Kidney (tissue), 14 donors: ENCODE results near the gene IL9. TPM values are rescaled to one million over a fixed set of nuclear protein-coding genes. Genes with fewer than 3 reads are reported as not detected.

Experiments used
- DNase-seq, 5 donors: peaks; one replicate each; pipeline ENCODE4 v3.0.0-alpha.2; 2013 to 2020
- FAIRE-seq: peaks from 2 replicates; lab custom pipeline; 2012; peaks lifted over from hg19 to GRCh38; lab: Jason Lieb, UNC
- H3K27ac ChIP-seq, 2 donors: one replicate each; pipeline ENCODE4 v1.7.0; 2013; ENCODE audit warnings: low read depth in 2 of 2, low read length in 2 of 2, inconsistent platforms in 1 of 2
- H3K27me3 ChIP-seq: one replicate; pipeline ENCODE4 v1.7.1; 2013; ENCODE audit warnings: low read length, inconsistent platforms; ENCODE audit not compliant: control insufficient read depth, insufficient read depth
- H3K36me3 ChIP-seq, 3 donors: one replicate each; pipeline versions ENCODE4 v1.7.0 to v1.7.1; 2013; ENCODE audit warnings: low read length in 3 of 3, control low read depth in 1 of 3, inconsistent platforms in 1 of 3; ENCODE audit not compliant: insufficient read depth in 3 of 3, control insufficient read depth in 2 of 3
- H3K4me1 ChIP-seq, 3 donors: one replicate each; pipeline versions ENCODE4 v1.7.0 to v1.7.1; 2013; ENCODE audit warnings: low read length in 3 of 3, inconsistent platforms in 1 of 3, low read depth in 1 of 3; ENCODE audit not compliant: control insufficient read depth in 2 of 3, insufficient read depth in 2 of 3
- H3K4me3 ChIP-seq, 3 donors: one replicate each; pipeline versions ENCODE4 v1.7.0 to v1.8.1; 2013; ENCODE audit warnings: low read length in 3 of 3, control low read depth in 1 of 3, inconsistent platforms in 1 of 3
- H3K9ac ChIP-seq, 3 donors: one replicate each; pipeline versions ENCODE4 v1.7.0 to v1.7.1; 2013; ENCODE audit warnings: low read length in 3 of 3, control low read depth in 1 of 3, inconsistent platforms in 1 of 3
- H3K9me3 ChIP-seq, 3 donors: one replicate each; pipeline versions ENCODE4 v1.7.0 to v1.7.1; 2013; ENCODE audit warnings: low read length in 3 of 3, control low read depth in 1 of 3, inconsistent platforms in 1 of 3; ENCODE audit not compliant: control insufficient read depth in 2 of 3, insufficient read depth in 1 of 3
- CTCF ChIP-seq: IDR thresholded peaks from 3 replicates; pipeline ENCODE4 v1.5.1; 2012; ENCODE audit warnings: mild to moderate bottlenecking, moderate library complexity, borderline replicate concordance; ENCODE audit not compliant: insufficient read depth; ENCODE audit errors: extremely low read depth
- intact Hi-C: fragments of 100-400 bp; cut with DNase I; formaldehyde crosslinking; loops from one replicate; pipeline ENCODE4 v1.11.1; 2022
- polyA plus RNA-seq: library from polyadenylated mRNA; stranded (reverse); fragments of 350-450 nt; fragmentation: Illumina TruSeq; extraction: RNeasy Lipid Tissue Mini Kit (QIAGEN cat#74804); gene quantifications from one replicate; pipeline ENCODE4 v1.2.3, GENCODE V29; 2014; ENCODE audit warnings: low read depth, low replicate concordance; ENCODE audit not compliant: insufficient read depth
- total RNA-seq: library from RNA; stranded (reverse); fragmentation: NEBNext Ultra II Directional; extraction: Animal tissue kit (Norgen Biotek cat#: 25700); gene quantifications from one replicate; pipeline ENCODE4 v1.2.1, GENCODE V29; 2021
- donor health status: control.
- donor health status: control.
- donor health status: control.
- donor health status: control.
- donor health status: control.
- donor health status: DM: yes; HTN: yes; CAD: no.
- donor health status: Normal renal cell carcinoma (clear cell type).

The IL9 gene
- total and polyA plus RNA-seq, 2 donors from 2014 or later = not detected

DNA sequence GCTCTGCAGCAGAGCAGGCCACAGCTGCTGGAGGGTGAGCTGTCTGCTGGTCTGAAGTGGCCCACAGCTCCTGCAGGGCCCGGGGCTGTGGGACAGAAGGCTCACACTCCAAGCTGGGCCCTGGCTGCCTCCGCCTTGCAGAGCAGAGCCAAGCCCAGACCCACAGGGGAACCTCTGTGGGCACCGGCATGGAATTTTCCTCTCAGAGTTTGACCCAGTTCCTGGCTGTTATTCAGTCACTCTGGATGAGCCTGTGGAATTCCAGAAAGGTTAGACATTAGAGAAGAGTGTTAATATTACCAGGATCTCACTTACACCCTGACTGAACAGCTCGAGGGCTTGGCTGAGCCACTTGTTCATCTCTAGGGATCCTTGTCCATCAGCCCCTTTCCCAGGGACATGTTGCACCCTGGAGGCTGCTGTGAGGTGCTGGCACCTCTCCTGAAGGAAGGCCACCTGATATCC lies 17.5 kb downstream of the IL9 start:
- DNase-seq (peak in 3 of 5 donors; percentile 22 to 51 (median 46)), FAIRE-seq (peak; percentile 19)
- H3K4me1 ChIP-seq = peaks cover 0 to 36% (median 22%) of the 10 kb centered on the region in 3 donors
- no peaks in the 10 kb centered on the region for H3K36me3 ChIP-seq
- H3K27ac ChIP-seq = peak overlapping the region; percentile 62 to 87
- no peaks in the 10 kb centered on the region for H3K9me3 ChIP-seq
- no peak overlapping the region for H3K4me3 ChIP-seq
- H3K27me3 ChIP-seq = no peaks in the 10 kb centered on the region
- H3K9ac ChIP-seq = no peak overlapping the region
- intact Hi-C loops = no loop called here
- TF ChIP-seq CTCF = no peak

DNA sequence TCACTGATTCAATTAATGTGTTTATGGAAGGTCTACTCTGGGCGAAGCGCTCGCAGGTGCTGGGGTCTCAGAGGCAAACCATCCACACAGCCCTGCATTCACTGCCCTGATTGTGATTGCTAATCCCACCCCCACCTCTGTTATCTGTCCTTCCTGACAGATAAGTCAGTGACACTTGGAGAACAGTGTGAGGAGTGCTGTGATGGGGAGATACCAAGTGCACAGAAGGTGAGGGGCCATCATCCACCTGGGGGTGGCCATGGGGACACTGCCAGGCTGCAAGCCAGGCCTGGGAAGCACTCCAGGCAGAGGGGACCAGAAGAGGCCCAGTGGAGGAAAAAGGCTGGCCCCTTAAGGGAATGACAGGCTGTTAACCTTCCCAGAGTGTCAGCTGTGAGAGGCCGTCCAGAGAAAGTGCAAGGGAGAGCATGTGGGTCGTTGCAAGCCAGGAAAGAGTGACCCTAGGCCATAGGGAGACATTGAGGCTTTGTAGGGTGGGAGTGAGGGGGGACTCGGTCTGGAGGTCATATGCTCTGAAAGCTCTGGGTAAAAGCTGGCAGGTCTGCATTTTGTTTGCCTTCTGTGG lies 18.0 kb downstream of the IL9 start:
- Histone ChIP-seq H3K4me3 (no peak overlapping the region), H3K4me1 (peaks cover 0 to 36% (median 22%) of the 10 kb centered on the region in 3 donors), H3K9me3 (no peaks in the 10 kb centered on the region), H3K27me3 (no peaks in the 10 kb centered on the region), H3K36me3 (no peaks in the 10 kb centered on the region), H3K27ac (peak overlapping the region; percentile 62 to 87), H3K9ac (no peak overlapping the region)
- intact Hi-C loops = no loop called here
- DNase-seq (peak in 1 of 5 donors; percentile 65), FAIRE-seq (no peak)
- no peak for TF ChIP-seq CTCF

DNA sequence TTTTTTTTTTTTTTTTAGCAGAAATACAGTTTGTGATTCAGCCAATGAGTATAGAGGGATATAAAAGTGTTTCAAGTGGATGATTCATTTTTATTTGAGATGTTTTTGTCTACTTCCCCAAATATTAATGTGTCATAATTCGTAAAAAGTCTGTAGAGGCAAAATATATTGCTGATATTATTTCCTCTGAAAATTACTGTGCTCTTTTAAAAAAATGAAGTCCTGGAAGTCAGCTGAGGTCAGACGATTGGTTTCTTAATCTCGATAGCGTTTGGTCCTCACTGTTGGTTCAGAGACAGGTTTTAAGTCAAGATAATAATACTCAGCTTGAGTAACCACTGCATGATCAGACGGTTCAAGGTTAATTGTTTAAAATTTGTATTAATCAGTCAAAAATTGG lies 19.5 kb downstream of the IL9 start:
- intact Hi-C loops = no loop called here
- no peak for FAIRE-seq

More for the DNA sequence above, 19.5 kb downstream of the IL9 start:
- Histone ChIP-seq H3K27me3 (no peaks in the 10 kb centered on the region), H3K27ac (no peak overlapping the region), H3K9ac (no peak overlapping the region), H3K4me3 (no peak overlapping the region), H3K36me3 (no peaks in the 10 kb centered on the region), H3K9me3 (no peaks in the 10 kb centered on the region), H3K4me1 (peaks cover 0 to 32% (median 22%) of the 10 kb centered on the region in 3 donors)
- no peak for DNase-seq
- no peak for TF ChIP-seq CTCF
